Skin of body (tissue), 2 donors: Measurements from ENCODE around the gene ARHGEF4. TPM values are rescaled to one million over a fixed set of nuclear protein-coding genes. Genes with fewer than 3 reads are reported as not detected.

Source experiments
- DNase-seq: peaks from one replicate; lab custom pipeline; 2025; lab: John Stamatoyannopoulos, UW
- total RNA-seq: library from RNA; depleted of rRNA; stranded (reverse); fragments of >200 nt; gene quantifications from one replicate; pipeline ENCODE4 v1.2.3, GENCODE V29; 2014

Gene ARHGEF4
- total RNA-seq, 1 donor from 2014 or later: 19.9 TPM

GRCh38 chr2:131008967-131009366 is 172.3 kb downstream of the ARHGEF4 start:
- DNase-seq: no peak

- no peak for DNase-seq
These were observed 173.2 kb downstream of the ARHGEF4 start for GRCh38 chr2:131009713-131010475.

GRCh38 chr2:131010566-131010965 is 173.9 kb downstream of the ARHGEF4 start:
- DNase-seq: no peak

- DNase-seq: no peak
These were observed 174.8 kb downstream of the ARHGEF4 start for GRCh38 chr2:131011486-131011885.

- DNase-seq: no peak
These were observed 177.4 kb downstream of the ARHGEF4 start for GRCh38 chr2:131014141-131014540.

GRCh38 chr2:131015764-131016163 is 179.1 kb downstream of the ARHGEF4 start:
- DNase-seq: no peak

- no peak for DNase-seq
These were observed 180.4 kb downstream of the ARHGEF4 start for GRCh38 chr2:131016826-131017741.

- no peak for DNase-seq
These were observed 186.0 kb downstream of the ARHGEF4 start for GRCh38 chr2:131022731-131023130.

GRCh38 chr2:131023758-131024157 is 187.0 kb downstream of the ARHGEF4 start:
- DNase-seq: no peak

GRCh38 chr2:131026919-131027318 is 190.2 kb downstream of the ARHGEF4 start:
- no peak for DNase-seq

- no peak for DNase-seq
These were observed 191.1 kb downstream of the ARHGEF4 start for GRCh38 chr2:131027566-131028528.

GRCh38 chr2:131029812-131030211 is 193.1 kb downstream of the ARHGEF4 start:
- no peak for DNase-seq

GRCh38 chr2:131030478-131030971 is 193.8 kb downstream of the ARHGEF4 start:
- no peak for DNase-seq

- no peak for DNase-seq
These were observed 194.7 kb downstream of the ARHGEF4 start for GRCh38 chr2:131031431-131031841.

GRCh38 chr2:131031875-131032274 is 195.2 kb downstream of the ARHGEF4 start:
- no peak for DNase-seq

- no peak for DNase-seq
These were observed 195.7 kb downstream of the ARHGEF4 start for GRCh38 chr2:131032393-131032836.

- DNase-seq: no peak
These were observed 197.0 kb downstream of the ARHGEF4 start for GRCh38 chr2:131033786-131034121.

- no peak for DNase-seq
These were observed 197.7 kb downstream of the ARHGEF4 start for GRCh38 chr2:131034122-131035051.

- no peak for DNase-seq
These were observed 198.6 kb downstream of the ARHGEF4 start for GRCh38 chr2:131035112-131035825.
